ENCODE results near the gene IKZF5.

The IKZF5 gene

DNA sequence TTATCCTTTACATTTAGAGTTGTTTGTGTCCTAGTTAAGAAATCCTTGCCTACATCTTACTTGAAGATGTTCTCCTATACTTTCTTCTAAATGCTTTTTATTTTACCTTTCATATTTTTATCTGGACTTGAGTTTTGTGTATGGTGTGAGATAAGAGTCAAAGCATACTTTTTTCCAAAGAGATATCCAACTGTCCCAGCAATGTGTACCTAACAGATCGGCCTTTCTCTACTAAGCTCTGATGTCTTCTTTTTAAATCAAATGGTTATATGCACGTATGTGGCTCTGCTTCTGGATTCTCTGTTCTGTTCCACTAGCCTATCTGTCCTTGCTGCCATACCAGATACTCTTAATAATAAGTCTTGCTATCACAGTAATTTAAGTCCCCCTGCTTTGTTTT is 7.2 kb downstream of the IKZF5 start:
- H3K27me3 Mint-ChIP-seq (ENCODE audit: low read depth, poor library complexity), result no peaks in the 10 kb centered on the region
- no peak overlapping the region for H3K4me3 Mint-ChIP-seq
- peaks cover 21% of the 10 kb centered on the region for H3K36me3 Mint-ChIP-seq (ENCODE audit: low read depth)
- DNase-seq, result no peak
- no peaks in the 10 kb centered on the region for H3K9me3 Mint-ChIP-seq
- H3K27ac Mint-ChIP-seq, result no peak overlapping the region
- peaks cover 21% of the 10 kb centered on the region for H3K4me1 Mint-ChIP-seq
- TF ChIP-seq, protein P1, sequence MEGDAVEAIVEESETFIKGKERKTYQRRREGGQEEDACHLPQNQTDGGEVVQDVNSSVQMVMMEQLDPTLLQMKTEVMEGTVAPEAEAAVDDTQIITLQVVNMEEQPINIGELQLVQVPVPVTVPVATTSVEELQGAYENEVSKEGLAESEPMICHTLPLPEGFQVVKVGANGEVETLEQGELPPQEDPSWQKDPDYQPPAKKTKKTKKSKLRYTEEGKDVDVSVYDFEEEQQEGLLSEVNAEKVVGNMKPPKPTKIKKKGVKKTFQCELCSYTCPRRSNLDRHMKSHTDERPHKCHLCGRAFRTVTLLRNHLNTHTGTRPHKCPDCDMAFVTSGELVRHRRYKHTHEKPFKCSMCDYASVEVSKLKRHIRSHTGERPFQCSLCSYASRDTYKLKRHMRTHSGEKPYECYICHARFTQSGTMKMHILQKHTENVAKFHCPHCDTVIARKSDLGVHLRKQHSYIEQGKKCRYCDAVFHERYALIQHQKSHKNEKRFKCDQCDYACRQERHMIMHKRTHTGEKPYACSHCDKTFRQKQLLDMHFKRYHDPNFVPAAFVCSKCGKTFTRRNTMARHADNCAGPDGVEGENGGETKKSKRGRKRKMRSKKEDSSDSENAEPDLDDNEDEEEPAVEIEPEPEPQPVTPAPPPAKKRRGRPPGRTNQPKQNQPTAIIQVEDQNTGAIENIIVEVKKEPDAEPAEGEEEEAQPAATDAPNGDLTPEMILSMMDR (IDR thresholded peaks at IDR 0.05), result no peak

DNA sequence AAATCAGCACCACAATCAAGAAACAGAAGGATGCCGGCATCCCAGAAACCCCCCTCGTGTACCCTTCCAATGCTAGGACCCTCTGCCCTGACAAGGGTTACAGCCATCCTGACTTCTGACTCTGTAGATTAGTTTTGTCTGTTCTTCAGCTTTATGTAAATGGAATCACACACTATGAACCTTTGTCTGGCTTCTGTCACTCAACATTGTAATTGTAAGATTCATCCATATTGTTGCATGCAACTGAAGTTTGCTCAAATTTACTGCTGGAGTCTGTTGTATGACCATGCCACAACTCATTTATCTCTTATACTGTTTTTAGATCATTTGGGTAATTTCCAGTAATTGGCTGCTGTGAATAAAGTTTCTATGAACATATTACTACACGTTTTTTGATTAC is 8.4 kb downstream of the IKZF5 start:
- H3K9me3 Mint-ChIP-seq, result no peaks in the 10 kb centered on the region
- H3K4me3 Mint-ChIP-seq, result no peak overlapping the region
- peaks cover 30% of the 10 kb centered on the region for H3K36me3 Mint-ChIP-seq (ENCODE audit: low read depth)
- H3K27me3 Mint-ChIP-seq (ENCODE audit: low read depth, poor library complexity), result no peaks in the 10 kb centered on the region
- DNase-seq, result no peak
- H3K27ac Mint-ChIP-seq, result no peak overlapping the region
- TF ChIP-seq, protein P1 (IDR thresholded peaks at IDR 0.05), result no peak
- peaks cover 20% of the 10 kb centered on the region for H3K4me1 Mint-ChIP-seq

DNA sequence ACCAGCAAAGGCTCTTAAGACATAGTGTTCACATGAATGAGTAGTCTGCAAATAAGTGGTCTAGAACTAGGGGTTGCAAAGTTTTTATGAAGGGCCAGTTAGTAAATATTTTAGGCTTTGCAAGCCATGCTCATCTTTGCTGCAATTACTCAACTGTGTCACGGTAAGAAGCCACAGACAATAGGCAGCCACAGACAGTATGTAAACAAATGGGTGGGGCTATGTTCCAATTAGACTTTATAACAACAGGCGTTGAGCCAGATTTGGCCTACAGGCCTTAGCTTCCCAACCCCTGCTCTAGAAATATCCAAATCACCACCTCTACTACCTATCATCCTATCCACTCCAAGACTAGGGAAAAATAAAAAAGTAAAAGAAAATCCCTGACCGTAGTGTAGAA is 9.2 kb downstream of the IKZF5 start:
- TF ChIP-seq, protein P1 (IDR thresholded peaks at IDR 0.05), result no peak
- H3K4me1 Mint-ChIP-seq, result peaks cover 20% of the 10 kb centered on the region
- DNase-seq, result no peak
- H3K4me3 Mint-ChIP-seq, result no peak overlapping the region
- H3K27me3 Mint-ChIP-seq (ENCODE audit: low read depth, poor library complexity), result no peaks in the 10 kb centered on the region
- H3K36me3 Mint-ChIP-seq (ENCODE audit: low read depth), result peaks cover 33% of the 10 kb centered on the region
- no peak overlapping the region for H3K27ac Mint-ChIP-seq
- H3K9me3 Mint-ChIP-seq, result no peaks in the 10 kb centered on the region

DNA sequence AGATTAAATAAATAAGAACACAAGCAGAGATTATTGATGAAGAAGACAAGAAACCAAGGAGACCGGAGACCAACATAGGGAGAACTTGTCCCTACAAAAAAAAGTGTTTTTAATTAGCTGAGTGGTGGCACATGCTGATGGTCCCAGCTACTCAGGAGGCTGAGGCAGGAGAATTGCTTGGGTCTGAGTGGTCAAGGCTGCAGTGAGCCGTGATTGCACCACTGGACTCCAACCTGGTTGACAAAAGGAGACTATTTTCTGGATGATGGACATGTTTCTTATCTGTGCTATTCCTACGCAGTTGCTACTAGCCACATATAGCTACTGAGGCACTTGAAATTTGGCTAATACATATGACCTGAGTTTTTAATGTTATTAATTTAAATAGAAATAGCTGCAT is 9.7 kb downstream of the IKZF5 start:
- TF ChIP-seq, protein P1 (IDR thresholded peaks at IDR 0.05), result no peak
- DNase-seq, result no peak
- Mint-ChIP-seq H3K9me3 (no peaks in the 10 kb centered on the region), H3K27me3 (ENCODE audit: low read depth, poor library complexity) (no peaks in the 10 kb centered on the region), H3K27ac (no peak overlapping the region), H3K4me3 (no peak overlapping the region), H3K36me3 (ENCODE audit: low read depth) (peaks cover 38% of the 10 kb centered on the region), H3K4me1 (peaks cover 20% of the 10 kb centered on the region)

DNA sequence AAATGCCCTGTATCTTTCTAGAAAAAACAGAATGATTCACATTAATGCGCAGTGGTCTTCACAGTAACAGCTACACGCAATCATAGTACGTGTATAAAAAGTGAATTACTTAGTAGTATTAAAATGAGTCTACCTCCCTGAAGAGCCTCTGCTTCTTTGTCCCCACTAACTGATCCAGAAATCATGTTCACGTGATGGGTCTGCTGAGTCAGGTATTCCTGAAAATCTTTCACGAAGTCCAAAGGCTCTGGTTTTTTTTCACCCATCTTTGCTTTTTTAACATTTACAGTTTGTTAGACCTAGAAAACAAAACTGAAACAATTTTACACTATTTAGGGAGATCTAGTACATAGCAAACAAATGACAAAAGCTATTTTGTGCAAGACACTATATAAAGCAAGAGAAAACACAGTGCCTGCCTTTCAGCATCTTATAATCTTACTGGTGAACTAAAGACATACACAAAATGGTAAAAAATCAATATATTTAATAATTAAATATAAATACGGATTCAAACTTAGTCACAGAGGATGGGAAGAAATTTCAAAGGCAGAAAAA is 10.2 kb downstream of the IKZF5 start:
- Mint-ChIP-seq H3K4me1 (peaks cover 20% of the 10 kb centered on the region), H3K9me3 (no peaks in the 10 kb centered on the region), H3K36me3 (ENCODE audit: low read depth) (peaks cover 40% of the 10 kb centered on the region), H3K27me3 (ENCODE audit: low read depth, poor library complexity) (no peaks in the 10 kb centered on the region), H3K4me3 (no peak overlapping the region), H3K27ac (no peak overlapping the region)
- TF ChIP-seq, protein P1 (IDR thresholded peaks at IDR 0.05), result no peak
- DNase-seq, result no peak

DNA sequence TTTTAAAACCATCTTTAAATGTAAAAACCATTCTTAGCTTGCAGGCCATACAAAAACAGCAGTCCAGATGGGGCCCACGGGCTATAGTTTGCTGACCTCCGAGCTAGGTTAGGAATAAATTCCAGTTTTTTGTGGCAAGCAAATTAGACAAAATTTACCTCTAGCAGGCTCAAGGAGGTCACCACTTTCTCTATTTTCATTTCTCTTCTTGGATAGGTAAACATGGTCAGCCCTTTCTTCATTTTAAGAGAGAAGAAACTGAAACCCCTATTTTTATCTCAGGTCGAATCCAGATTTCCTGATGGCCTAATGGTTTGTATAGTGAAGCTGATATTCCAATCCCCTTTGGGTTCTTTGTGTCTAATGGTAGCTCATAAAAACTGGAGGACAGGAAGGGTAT is 10.7 kb downstream of the IKZF5 start:
- Mint-ChIP-seq H3K27ac (no peak overlapping the region), H3K27me3 (ENCODE audit: low read depth, poor library complexity) (no peaks in the 10 kb centered on the region), H3K9me3 (no peaks in the 10 kb centered on the region), H3K36me3 (ENCODE audit: low read depth) (peaks cover 40% of the 10 kb centered on the region), H3K4me3 (no peak overlapping the region), H3K4me1 (peaks cover 20% of the 10 kb centered on the region)
- no peak for DNase-seq
- TF ChIP-seq, protein P1 (IDR thresholded peaks at IDR 0.05), result no peak

Measured in nephron progenitor cell (in vitro differentiated cells).